ENCODE measurements around the gene SLC23A1. TPM values are rescaled to one million over a fixed set of nuclear protein-coding genes. Genes with fewer than 3 reads are reported as not detected.

Gene SLC23A1
- total RNA-seq, 1 experiment from 2014 or later: not detected

DNA sequence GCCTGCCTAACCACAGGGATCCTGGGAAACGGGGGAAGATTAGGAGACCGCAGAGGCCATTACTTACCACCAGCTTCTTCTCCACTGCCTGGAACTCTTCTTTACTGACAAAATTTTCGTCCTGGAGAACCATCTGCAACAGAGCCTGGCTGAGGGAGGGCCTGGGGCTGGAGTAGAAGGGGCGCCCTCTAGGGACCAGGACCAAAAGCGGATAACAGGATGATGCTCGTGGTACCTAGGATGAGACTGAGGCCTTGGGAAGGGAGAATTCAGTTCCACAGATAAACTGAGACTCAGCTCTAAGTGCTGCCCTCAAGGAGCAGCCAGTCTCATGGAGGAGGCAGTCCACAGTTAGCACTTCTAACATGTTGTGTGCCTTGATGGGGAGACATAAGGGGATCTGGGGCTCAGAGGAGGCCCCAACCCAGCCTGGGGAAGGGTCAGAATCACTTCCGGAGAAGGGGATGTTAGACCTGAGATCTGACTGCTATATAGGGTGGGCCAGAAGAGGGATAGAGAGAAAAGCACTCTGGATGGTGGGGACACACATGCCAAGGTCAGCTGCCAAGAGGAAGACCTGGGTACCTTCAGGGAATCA, 19.6 kb upstream of the SLC23A1 start:
- Histone ChIP-seq H3K27ac (ENCODE audit: low read length) (peak overlapping the region; percentile 91; the same call in 1 of the 2 replicates), H3K9me3 (ENCODE audit: control insufficient read depth, insufficient read depth, low read depth, low read length) (no peaks in the 10 kb centered on the region), H3K27me3 (ENCODE audit: control insufficient read depth, insufficient read depth, low read length) (no peaks in the 10 kb centered on the region), H3K36me3 (ENCODE audit: control insufficient read depth, insufficient read depth, low read length) (no peaks in the 10 kb centered on the region), H3K4me3 (ENCODE audit: low read depth in 2 of 2, low read length in 2 of 2) (no peak overlapping the region; a peak in 1 of 4 replicates), H3K4me1 (ENCODE audit: control insufficient read depth, insufficient read depth, low read length) (peaks cover 14% of the 10 kb centered on the region)
- DNase-seq (ENCODE audit: low read depth, low spot score) (no peak), ATAC-seq (no peak)
- CTCF ChIA-PET: no interaction called here
- BruUV-seq (replicated peaks): no TSS peak
- intact Hi-C loops (cut with micrococcal nuclease; ENCODE audit: unreplicated experiment) (no loop called here), in situ Hi-C loops (cut with HindIII; ENCODE audit: low pct_unique_long_range_greater_than_20kb, low sequenced_read_pairs) (loop anchor here (25.0 kb wide), 1 partner anchor 110 kb away; no protein-coding TSS in a partner anchor)
- TF ChIP-seq SIN3A (IDR thresholded peaks at IDR 0.05; ENCODE audit: borderline replicate concordance, insufficient read depth, low read depth, low read length) (no peak), CTCF (IDR thresholded peaks at IDR 0.05) (peak; percentile 83), POLR2AphosphoS5 (IDR thresholded peaks at IDR 0.05; ENCODE audit: low read depth, low read length) (no peak)
- TF ChIP-seq, protein P1, sequence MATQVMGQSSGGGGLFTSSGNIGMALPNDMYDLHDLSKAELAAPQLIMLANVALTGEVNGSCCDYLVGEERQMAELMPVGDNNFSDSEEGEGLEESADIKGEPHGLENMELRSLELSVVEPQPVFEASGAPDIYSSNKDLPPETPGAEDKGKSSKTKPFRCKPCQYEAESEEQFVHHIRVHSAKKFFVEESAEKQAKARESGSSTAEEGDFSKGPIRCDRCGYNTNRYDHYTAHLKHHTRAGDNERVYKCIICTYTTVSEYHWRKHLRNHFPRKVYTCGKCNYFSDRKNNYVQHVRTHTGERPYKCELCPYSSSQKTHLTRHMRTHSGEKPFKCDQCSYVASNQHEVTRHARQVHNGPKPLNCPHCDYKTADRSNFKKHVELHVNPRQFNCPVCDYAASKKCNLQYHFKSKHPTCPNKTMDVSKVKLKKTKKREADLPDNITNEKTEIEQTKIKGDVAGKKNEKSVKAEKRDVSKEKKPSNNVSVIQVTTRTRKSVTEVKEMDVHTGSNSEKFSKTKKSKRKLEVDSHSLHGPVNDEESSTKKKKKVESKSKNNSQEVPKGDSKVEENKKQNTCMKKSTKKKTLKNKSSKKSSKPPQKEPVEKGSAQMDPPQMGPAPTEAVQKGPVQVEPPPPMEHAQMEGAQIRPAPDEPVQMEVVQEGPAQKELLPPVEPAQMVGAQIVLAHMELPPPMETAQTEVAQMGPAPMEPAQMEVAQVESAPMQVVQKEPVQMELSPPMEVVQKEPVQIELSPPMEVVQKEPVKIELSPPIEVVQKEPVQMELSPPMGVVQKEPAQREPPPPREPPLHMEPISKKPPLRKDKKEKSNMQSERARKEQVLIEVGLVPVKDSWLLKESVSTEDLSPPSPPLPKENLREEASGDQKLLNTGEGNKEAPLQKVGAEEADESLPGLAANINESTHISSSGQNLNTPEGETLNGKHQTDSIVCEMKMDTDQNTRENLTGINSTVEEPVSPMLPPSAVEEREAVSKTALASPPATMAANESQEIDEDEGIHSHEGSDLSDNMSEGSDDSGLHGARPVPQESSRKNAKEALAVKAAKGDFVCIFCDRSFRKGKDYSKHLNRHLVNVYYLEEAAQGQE (IDR thresholded peaks at IDR 0.05; ENCODE audit: insufficient read depth in 1 of 2, low read depth in 2 of 2, low read length in 1 of 2): no peak
- POLR2A ChIA-PET: no interaction called here

- ATAC-seq (no peak), DNase-seq (ENCODE audit: low read depth, low spot score) (no peak)
- intact Hi-C loops (cut with micrococcal nuclease; ENCODE audit: unreplicated experiment): no loop called here
- in situ Hi-C loops (cut with HindIII; ENCODE audit: low pct_unique_long_range_greater_than_20kb, low sequenced_read_pairs): loop anchor here (25.0 kb wide), 1 partner anchor 111 kb away; no protein-coding TSS in a partner anchor
- ChIA-PET CTCF (interaction anchor here (0.5 kb wide), 1 partner anchor 85 kb away, joined by 8 read pairs; no protein-coding TSS in a partner anchor), POLR2A (interaction anchor here (0.7 kb wide), 1 partner anchor 115 kb away, joined by 5 read pairs; no protein-coding TSS in a partner anchor)
- H3K36me3 ChIP-seq (ENCODE audit: control insufficient read depth, insufficient read depth, low read length): no peaks in the 10 kb centered on the region
- H3K9me3 ChIP-seq (ENCODE audit: control insufficient read depth, insufficient read depth, low read depth, low read length): no peaks in the 10 kb centered on the region
- no peaks in the 10 kb centered on the region for H3K27me3 ChIP-seq (ENCODE audit: control insufficient read depth, insufficient read depth, low read length)
- no TSS peak for BruUV-seq (replicated peaks)
- H3K4me1 ChIP-seq (ENCODE audit: control insufficient read depth, insufficient read depth, low read length): peaks cover 14% of the 10 kb centered on the region
- H3K4me3 ChIP-seq (ENCODE audit: low read depth in 2 of 2, low read length in 2 of 2): no peak overlapping the region
- no peak overlapping the region for H3K27ac ChIP-seq (ENCODE audit: low read length)
- TF ChIP-seq SIN3A (IDR thresholded peaks at IDR 0.05; ENCODE audit: borderline replicate concordance, insufficient read depth, low read depth, low read length): no peak
Observed at GRCh38 chr5:139401546-139401945, 18.4 kb upstream of the SLC23A1 start.

- CTCF ChIA-PET: no interaction called here
- H3K4me1 ChIP-seq (ENCODE audit: control insufficient read depth, insufficient read depth, low read length): peaks cover 19% of the 10 kb centered on the region
- no peak for DNase-seq (ENCODE audit: low read depth, low spot score)
- no TSS peak for BruUV-seq (replicated peaks)
- intact Hi-C loops (cut with micrococcal nuclease; ENCODE audit: unreplicated experiment) (loop anchor here (10.0 kb wide), 1 partner anchor 115 kb away; no protein-coding TSS in a partner anchor), in situ Hi-C loops (cut with HindIII; ENCODE audit: low pct_unique_long_range_greater_than_20kb, low sequenced_read_pairs) (loop anchor here (25.0 kb wide), 1 partner anchor 113 kb away; no protein-coding TSS in a partner anchor)
- H3K27ac ChIP-seq (ENCODE audit: low read length): no peak overlapping the region
- no peak overlapping the region for H3K4me3 ChIP-seq (ENCODE audit: low read depth in 2 of 2, low read length in 2 of 2)
- H3K27me3 ChIP-seq (ENCODE audit: control insufficient read depth, insufficient read depth, low read length): no peaks in the 10 kb centered on the region
- ATAC-seq: no peak
- no peak for TF ChIP-seq CTCF (IDR thresholded peaks at IDR 0.05)
- no peaks in the 10 kb centered on the region for H3K36me3 ChIP-seq (ENCODE audit: control insufficient read depth, insufficient read depth, low read length)
- POLR2A ChIA-PET: no interaction called here
- H3K9me3 ChIP-seq (ENCODE audit: control insufficient read depth, insufficient read depth, low read depth, low read length): no peaks in the 10 kb centered on the region
Observed at GRCh38 chr5:139399501-139400121, 16.5 kb upstream of the SLC23A1 start.

All from Panc1 (cell line).